Lower leg skin (tissue), 4 donors: ENCODE measurements around the gene FBLN1. TPM values are rescaled to one million over a fixed set of nuclear protein-coding genes. Genes with fewer than 3 reads are reported as not detected.

Experiments used
- DNase-seq, 2 donors: peaks; one replicate each; pipeline ENCODE4 v3.0.0-alpha.2; 2019; ENCODE audit warnings: low spot score in 2 of 2
- H3K4me3 ChIP-seq: fragments of 200-600 bp; sonication (generic); 2 replicates; pipeline ENCODE4 v1.5.1; 2017; ENCODE audit warnings: mild to moderate bottlenecking, low read depth; ENCODE audit not compliant: poor library complexity, severe bottlenecking
- CTCF ChIP-seq, 3 donors: fragments of 450-650 bp; IDR thresholded peaks; one replicate each; pipeline ENCODE4 v1.5.1; 2016; ENCODE audit warnings: antibody characterized with exemption in 3 of 3, mild to moderate bottlenecking in 3 of 3, moderate library complexity in 2 of 3
- POLR2A ChIP-seq, 2 donors: fragments of 450-650 bp; IDR thresholded peaks; one replicate each; pipeline ENCODE4 v1.6.1; 2016 to 2017; ENCODE audit warnings: antibody characterized with exemption in 2 of 2, mild to moderate bottlenecking in 1 of 2, moderate library complexity in 1 of 2
- WGBS, 2 donors: methylation state at CpG; one replicate each; pipeline ENCODE4 v1.1.5; 2018; 5-methylcytosine and 5-hydroxymethylcytosine counted together
- intact Hi-C: fragments of 100-400 bp; cut with DNase I; formaldehyde crosslinking; loops from one replicate; pipeline ENCODE4 v1.15.0; 2023; ENCODE audit warnings: low total_unique reads
- total RNA-seq, 4 donors: library from RNA; depleted of rRNA; stranded (reverse); fragments of >200 nt; gene quantifications; one replicate each; pipeline ENCODE4 v1.1.0, GENCODE V29; 2016

Gene FBLN1
- total RNA-seq, 4 donors from 2014 or later: 114 to 414 (median 163) TPM

- 92 to 96% methylated on average over 11 of the region's 11 CpGs for WGBS, 2 donors
- intact Hi-C loops: no loop called here
- no peak overlapping the region for H3K4me3 ChIP-seq
- DNase-seq: no peak
- TF ChIP-seq CTCF (IDR thresholded peaks at IDR 0.05) (no peak), POLR2A (IDR thresholded peaks at IDR 0.05) (no peak)
Observed at GRCh38 chr22:45529105-45529504, 26.4 kb downstream of the FBLN1 start.

- TF ChIP-seq POLR2A (IDR thresholded peaks at IDR 0.05) (no peak), CTCF (IDR thresholded peaks at IDR 0.05) (no peak)
- no peak for DNase-seq
- intact Hi-C loops: no loop called here
- 79 to 84% methylated on average over 11 of the region's 11 CpGs for WGBS, 2 donors
- H3K4me3 ChIP-seq: no peak overlapping the region
Observed at GRCh38 chr22:45529971-45530575, 27.4 kb downstream of the FBLN1 start.

GRCh38 chr22:45531441-45532234, 29.0 kb downstream of the FBLN1 start:
- no peak for TF ChIP-seq CTCF (IDR thresholded peaks at IDR 0.05)
- no peak for TF ChIP-seq POLR2A (IDR thresholded peaks at IDR 0.05)
- H3K4me3 ChIP-seq: no peak overlapping the region
- intact Hi-C loops: no loop called here
- WGBS, 2 donors: 53 to 56% methylated on average over 7 to 9 of the region's 9 CpGs
- no peak for DNase-seq

- intact Hi-C loops: no loop called here
- 54 to 59% methylated on average over 3 of the region's 3 CpGs for WGBS, 2 donors
- TF ChIP-seq CTCF (IDR thresholded peaks at IDR 0.05) (no peak), POLR2A (IDR thresholded peaks at IDR 0.05) (no peak)
- DNase-seq: no peak
- H3K4me3 ChIP-seq: no peak overlapping the region
Observed at GRCh38 chr22:45532235-45532631, 29.6 kb downstream of the FBLN1 start.

GRCh38 chr22:45533703-45534102, 31.0 kb downstream of the FBLN1 start:
- H3K4me3 ChIP-seq: no peak overlapping the region
- WGBS, 2 donors: 46 to 62% methylated on average over 15 to 17 of the region's 17 CpGs
- intact Hi-C loops: no loop called here
- DNase-seq: no peak
- TF ChIP-seq POLR2A (IDR thresholded peaks at IDR 0.05) (no peak), CTCF (IDR thresholded peaks at IDR 0.05) (no peak)
